Endodermal cell (in vitro differentiated cells): ENCODE results near the gene SMPX. TPM values are rescaled to one million over a fixed set of nuclear protein-coding genes. Genes with fewer than 3 reads are reported as not detected.

Experiments used
- DNase-seq: peaks from one replicate; pipeline ENCODE4 v3.0.0-alpha.2; 2017
- H3K27ac ChIP-seq: 2 replicates; pipeline ENCODE4 v1.5.1; 2013; ENCODE audit warnings: mild to moderate bottlenecking, low read depth, low read length, moderate library complexity
- H3K27me3 ChIP-seq: 2 replicates; pipeline ENCODE4 v1.6.1; 2013; ENCODE audit warnings: mild to moderate bottlenecking, low read length, moderate library complexity; ENCODE audit not compliant: insufficient read depth, control insufficient read depth, poor library complexity, severe bottlenecking
- H3K36me3 ChIP-seq: 2 replicates; pipeline ENCODE4 v1.7.0; 2013; ENCODE audit warnings: mild to moderate bottlenecking, low read length, moderate library complexity; ENCODE audit not compliant: control insufficient read depth, insufficient read depth
- H3K4me1 ChIP-seq: one replicate; pipeline ENCODE4 v1.7.0; 2013; ENCODE audit warnings: low read length; ENCODE audit not compliant: control insufficient read depth, insufficient read depth
- H3K4me3 ChIP-seq: 2 replicates; pipeline ENCODE4 v1.5.1; 2013; ENCODE audit warnings: mild to moderate bottlenecking, low read length, moderate library complexity
- H3K9ac ChIP-seq: 2 replicates; pipeline ENCODE4 v1.6.1; 2013; ENCODE audit warnings: mild to moderate bottlenecking, low read length, moderate library complexity; ENCODE audit not compliant: poor library complexity, severe bottlenecking; ENCODE audit errors: extremely low read depth
- H3K9me3 ChIP-seq: 2 replicates; pipeline ENCODE4 v1.6.1; 2013; ENCODE audit warnings: mild to moderate bottlenecking, low read length, moderate library complexity; ENCODE audit not compliant: control insufficient read depth
- H3K27ac Mint-ChIP-seq: 2 replicates; pipeline ENCODE4 v1.8.0; 2020; ENCODE audit warnings: mixed read lengths
- H3K27me3 Mint-ChIP-seq: 2 replicates; pipeline ENCODE4 v1.8.0; 2021; ENCODE audit warnings: mild to moderate bottlenecking, mixed read lengths; ENCODE audit not compliant: insufficient read depth
- H3K36me3 Mint-ChIP-seq: 2 replicates; pipeline ENCODE4 v1.8.0; 2020; ENCODE audit warnings: low read depth, mixed read lengths
- H3K4me1 Mint-ChIP-seq: 2 replicates; pipeline ENCODE4 v1.8.0; 2020; ENCODE audit warnings: mixed read lengths
- H3K4me3 Mint-ChIP-seq: 2 replicates; pipeline ENCODE4 v1.8.0; 2020; ENCODE audit warnings: mild to moderate bottlenecking, moderate library complexity, mixed read lengths
- H3K9me3 Mint-ChIP-seq: 2 replicates; pipeline ENCODE4 v1.8.0; 2020; ENCODE audit warnings: mild to moderate bottlenecking, mixed read lengths
- WGBS, 2 experiments: methylation state at CpG; one replicate each; pipeline versions ENCODE4 v1.1.5 to v1.1.7; 2013; ENCODE audit warnings: missing lambda C conversion rate in 2 of 2, mixed read lengths in 1 of 2; ENCODE audit not compliant: insufficient coverage in 1 of 2, insufficient read length in 1 of 2; 5-methylcytosine and 5-hydroxymethylcytosine counted together
- total RNA-seq, 2 donors: library from RNA; stranded (reverse); fragmentation: NEBNext Ultra II Directional in 1 of 2; extraction: Animal tissue kit (Norgen Biotek cat#: 25700) in 1 of 2; gene quantifications; 2 replicates in 1 of 2; 3 replicates in 1 of 2; pipeline ENCODE4 v1.2.1, GENCODE V29; 2021
- TF ChIP-seq, protein P1 (sequence below): fragments of 200-600 bp; sonication (generic); conservative IDR thresholded peaks from 2 replicates; pipeline ENCODE4 v1.5.0; 2021; ENCODE audit warnings: antibody characterized with exemption, mild to moderate bottlenecking

The SMPX gene
- total RNA-seq, 2 donors from 2014 or later = 0.31 TPM; not detected in 1

DNA sequence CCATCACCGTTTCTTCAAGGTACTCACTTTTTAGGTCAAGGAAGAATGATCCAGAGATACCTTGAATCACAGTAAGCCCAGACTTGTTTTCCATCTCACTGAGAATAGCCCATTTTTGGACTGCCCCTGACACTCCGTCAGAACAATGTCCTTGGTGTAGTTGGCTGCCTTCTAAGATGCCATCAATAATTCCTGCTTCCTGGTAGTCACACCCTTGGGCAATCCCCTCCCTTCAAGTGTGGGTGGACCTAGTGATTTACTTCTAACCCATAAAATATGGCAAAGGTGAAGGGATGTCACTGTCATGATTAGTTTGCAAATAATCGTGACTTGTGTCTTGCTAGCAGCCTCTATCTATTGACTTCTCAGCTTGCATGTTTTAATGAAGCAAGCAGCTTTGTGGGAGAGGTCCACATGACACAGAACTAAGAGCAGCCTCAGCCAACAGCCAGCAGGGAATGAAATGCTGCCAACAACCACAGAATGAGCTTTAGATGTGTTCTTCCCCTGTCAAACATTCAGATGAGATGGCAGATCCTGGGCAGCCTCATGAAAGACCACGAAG lies 79.8 kb downstream of the SMPX start:
- no peaks in the 10 kb centered on the region for H3K4me1 ChIP-seq
- Mint-ChIP-seq H3K9me3 (no peaks in the 10 kb centered on the region), H3K36me3 (no peaks in the 10 kb centered on the region), H3K27ac (no peak overlapping the region), H3K4me1 (peaks cover 3% of the 10 kb centered on the region), H3K27me3 (no peaks in the 10 kb centered on the region), H3K4me3 (no peak overlapping the region)
- no peak for DNase-seq
- TF ChIP-seq, protein P1, sequence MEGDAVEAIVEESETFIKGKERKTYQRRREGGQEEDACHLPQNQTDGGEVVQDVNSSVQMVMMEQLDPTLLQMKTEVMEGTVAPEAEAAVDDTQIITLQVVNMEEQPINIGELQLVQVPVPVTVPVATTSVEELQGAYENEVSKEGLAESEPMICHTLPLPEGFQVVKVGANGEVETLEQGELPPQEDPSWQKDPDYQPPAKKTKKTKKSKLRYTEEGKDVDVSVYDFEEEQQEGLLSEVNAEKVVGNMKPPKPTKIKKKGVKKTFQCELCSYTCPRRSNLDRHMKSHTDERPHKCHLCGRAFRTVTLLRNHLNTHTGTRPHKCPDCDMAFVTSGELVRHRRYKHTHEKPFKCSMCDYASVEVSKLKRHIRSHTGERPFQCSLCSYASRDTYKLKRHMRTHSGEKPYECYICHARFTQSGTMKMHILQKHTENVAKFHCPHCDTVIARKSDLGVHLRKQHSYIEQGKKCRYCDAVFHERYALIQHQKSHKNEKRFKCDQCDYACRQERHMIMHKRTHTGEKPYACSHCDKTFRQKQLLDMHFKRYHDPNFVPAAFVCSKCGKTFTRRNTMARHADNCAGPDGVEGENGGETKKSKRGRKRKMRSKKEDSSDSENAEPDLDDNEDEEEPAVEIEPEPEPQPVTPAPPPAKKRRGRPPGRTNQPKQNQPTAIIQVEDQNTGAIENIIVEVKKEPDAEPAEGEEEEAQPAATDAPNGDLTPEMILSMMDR = no peak
- H3K36me3 ChIP-seq = no peaks in the 10 kb centered on the region
- H3K4me3 ChIP-seq = no peak overlapping the region
- H3K9ac ChIP-seq = no peak overlapping the region
- no peaks in the 10 kb centered on the region for H3K9me3 ChIP-seq
- 68 to 100% methylated on average over 1 to 4 of the region's 4 CpGs for WGBS, 2 experiments
- no peak overlapping the region for H3K27ac ChIP-seq
- no peaks in the 10 kb centered on the region for H3K27me3 ChIP-seq

DNA sequence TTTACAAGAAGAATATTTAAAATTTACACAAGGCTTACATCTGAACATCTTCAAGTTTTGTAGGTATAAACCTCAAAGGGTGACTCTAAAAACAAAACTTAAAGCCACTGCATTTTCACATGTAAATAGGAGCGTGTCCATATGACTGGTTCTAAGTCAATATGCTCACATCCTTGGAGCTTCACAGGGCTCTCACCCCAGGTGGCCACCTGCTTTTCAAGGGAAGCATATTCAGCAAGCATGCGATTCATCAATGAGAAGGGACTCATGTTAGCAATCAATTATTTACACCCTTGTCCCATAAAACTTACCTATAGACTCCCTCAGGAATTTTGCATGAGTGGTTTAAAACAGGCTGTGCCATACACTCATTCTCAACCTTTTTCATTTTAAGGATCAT lies 82.0 kb downstream of the SMPX start:
- Mint-ChIP-seq H3K36me3 (no peaks in the 10 kb centered on the region), H3K27me3 (no peaks in the 10 kb centered on the region), H3K27ac (no peak overlapping the region), H3K9me3 (no peaks in the 10 kb centered on the region), H3K4me1 (peaks cover 3% of the 10 kb centered on the region), H3K4me3 (no peak overlapping the region)
- Histone ChIP-seq H3K9me3 (no peaks in the 10 kb centered on the region), H3K36me3 (no peaks in the 10 kb centered on the region), H3K9ac (no peak overlapping the region), H3K27me3 (no peaks in the 10 kb centered on the region), H3K4me3 (no peak overlapping the region), H3K27ac (no peak overlapping the region), H3K4me1 (no peaks in the 10 kb centered on the region)
- DNase-seq = no peak
- 72% methylated on average over 2 of the region's 2 CpGs; no CpG with 5 or more reads in 1 of the 2 experiments for WGBS, 2 experiments
- TF ChIP-seq, protein P1 = no peak

DNA sequence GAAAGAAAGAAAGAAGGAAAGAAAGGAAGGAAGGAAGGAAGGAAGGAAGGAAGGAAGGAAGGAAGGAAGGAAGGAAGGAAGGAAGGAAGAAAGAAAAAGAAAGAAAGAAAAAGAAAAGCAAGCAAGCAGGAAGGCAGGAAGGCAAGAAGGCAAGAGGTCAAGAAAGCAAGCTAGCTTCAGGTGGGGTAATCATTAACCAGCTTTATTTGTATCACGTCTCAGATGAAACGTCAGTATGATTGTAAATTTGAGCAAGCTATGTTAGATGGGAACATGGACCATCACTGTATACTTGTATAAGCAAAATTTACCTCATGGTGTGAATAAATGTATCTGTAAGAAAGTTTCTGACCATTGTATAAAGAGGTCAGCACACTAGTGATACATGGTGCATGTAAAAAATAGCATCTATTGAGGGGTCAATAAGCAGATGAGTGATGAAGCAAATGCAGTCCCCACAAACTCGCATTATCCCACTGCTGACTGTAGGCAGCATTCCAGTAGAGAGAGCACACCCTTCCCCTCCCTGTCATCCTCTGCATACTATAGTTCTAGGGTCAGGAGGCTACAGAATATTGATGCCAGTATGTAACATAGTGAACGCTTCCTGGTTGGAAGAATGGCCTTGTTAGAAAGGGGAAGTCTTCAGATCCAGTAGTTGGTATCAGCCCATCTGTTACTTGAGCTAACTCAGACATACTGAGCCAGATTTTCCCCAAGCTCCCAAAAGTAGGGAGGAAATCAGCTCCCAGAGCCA lies 83.3 kb downstream of the SMPX start:
- no peaks in the 10 kb centered on the region for H3K9me3 ChIP-seq
- H3K4me1 ChIP-seq = no peaks in the 10 kb centered on the region
- H3K4me3 ChIP-seq = no peak overlapping the region
- Mint-ChIP-seq H3K4me1 (peaks cover 3% of the 10 kb centered on the region), H3K27ac (no peak overlapping the region), H3K27me3 (no peaks in the 10 kb centered on the region), H3K4me3 (no peak overlapping the region), H3K36me3 (no peaks in the 10 kb centered on the region), H3K9me3 (no peaks in the 10 kb centered on the region)
- no peaks in the 10 kb centered on the region for H3K36me3 ChIP-seq
- H3K9ac ChIP-seq = no peak overlapping the region
- 86 to 94% methylated on average over 1 to 4 of the region's 4 CpGs for WGBS, 2 experiments
- no peak for DNase-seq
- no peaks in the 10 kb centered on the region for H3K27me3 ChIP-seq
- H3K27ac ChIP-seq = no peak overlapping the region
- TF ChIP-seq, protein P1 = no peak
